K562 (cell line): ENCODE data around the gene MAGEB4. TPM values are rescaled to one million over a fixed set of nuclear protein-coding genes. Genes with fewer than 3 reads are reported as not detected.

Experiments
- CSDE1 ChIP-seq, 2 experiments: fragments of 450-650 bp; IDR thresholded peaks; 2 replicates each; pipeline ENCODE4 v1.6.1; 2016; ENCODE audit warnings: mild to moderate bottlenecking in 1 of 2
- KDM2B ChIP-seq: fragments of 250-450 bp; sonication (Bioruptor Pico); IDR thresholded peaks from 2 replicates; pipeline ENCODE4 v1.8.0; 2021; ENCODE audit warnings: mild to moderate bottlenecking, moderate library complexity
- KLF10 ChIP-seq: fragments of 250-450 bp; sonication (Bioruptor Pico); IDR thresholded peaks from 2 replicates; pipeline ENCODE4 v1.6.1; 2021; ENCODE audit warnings: matching md5 sums
- NEUROD1 ChIP-seq: fragments of 150-350 bp; IDR thresholded peaks from 2 replicates; pipeline ENCODE4 v1.6.1; 2014; ENCODE audit warnings: borderline replicate concordance, low read length, low read depth; ENCODE audit not compliant: partially characterized antibody
- NR2C1 ChIP-seq, 2 experiments: fragments of 450-650 bp; IDR thresholded peaks; 2 replicates each; pipeline ENCODE4 v1.6.1; 2017; ENCODE audit warnings: mild to moderate bottlenecking in 2 of 2, antibody characterized with exemption in 1 of 2, inconsistent platforms in 1 of 2, missing compliant biosample characterization in 1 of 2, missing genetic modification characterization in 1 of 2
- PCBP2 ChIP-seq: fragments of 200-400 bp; formaldehyde crosslinking; IDR thresholded peaks from 2 replicates; pipeline ENCODE4 v1.6.1; 2018; ENCODE audit warnings: low read length, low read depth, mild to moderate bottlenecking, moderate library complexity; ENCODE audit not compliant: poor library complexity, severe bottlenecking
- TAF1 ChIP-seq: IDR thresholded peaks from 2 replicates; pipeline ENCODE4 v1.6.1; 2011; ENCODE audit warnings: mild to moderate bottlenecking, low read length, moderate library complexity; ENCODE audit not compliant: insufficient read depth, control insufficient read depth, severe bottlenecking; ENCODE audit errors: extremely low read depth
- WHSC1 ChIP-seq: IDR thresholded peaks from one replicate; pipeline ENCODE4 v1.6.1; 2012; ENCODE audit warnings: low read length, control low read depth, inconsistent platforms
- ZNF134 ChIP-seq: fragments of 250-450 bp; sonication (Bioruptor Pico); conservative IDR thresholded peaks from 2 replicates; pipeline ENCODE4 v1.4.0; 2020
- polyA plus RNA-seq, 8 experiments: library from polyadenylated mRNA; depleted of rRNA in 4 of 8; stranded (reverse) in 5 of 8; unstranded in 3 of 8; fragments of >200 nt; fragmentation: Nextera tagmentation in 2 of 8; fragmentation: Illumina TruSeq in 1 of 8; extraction: Ambion mirVana in 2 of 8; extraction: Trizol in 1 of 8; gene quantifications; 2 replicates each; pipeline versions ENCODE4 v1.2.1 to v1.2.3, GENCODE V29; 2011 to 2014; ENCODE audit warnings: inconsistent platforms in 1 of 8, missing spikeins in 1 of 8
- total RNA-seq, 7 experiments: library from RNA; depleted of rRNA in 6 of 7; stranded (reverse); fragments of >200 nt in 6 of 7; fragmentation: Illumina TruSeq in 2 of 7; extraction: Trizol in 2 of 7; gene quantifications; 2 replicates each; pipeline versions ENCODE4 v1.2.1 to v1.2.3, GENCODE V29; 2011 to 2021; ENCODE audit warnings: low replicate concordance in 1 of 7
- TF ChIP-seq, protein P1 (sequence below), 3 experiments: fragments of 200-800 bp in 1 of 3; sonication (Bioruptor generic) in 1 of 3; sonication (generic) in 1 of 3; formaldehyde crosslinking in 1 of 3; IDR thresholded peaks; 2 replicates each; pipeline versions ENCODE4 v1.6.1 to v1.8.0; 2016 to 2022; ENCODE audit warnings: mild to moderate bottlenecking in 2 of 3, missing compliant biosample characterization in 2 of 3, missing genetic modification characterization in 2 of 3, missing genetic modification reagents in 1 of 3
- TF ChIP-seq, protein P2 (sequence below): sonication (generic); formaldehyde crosslinking; IDR thresholded peaks from 2 replicates; pipeline ENCODE4 v1.8.0; 2022; ENCODE audit warnings: mild to moderate bottlenecking, missing genetic modification reagents
- TF ChIP-seq, protein P3 (sequence below): fragments of 450-650 bp; IDR thresholded peaks from 2 replicates; pipeline ENCODE4 v1.6.1; 2014; ENCODE audit warnings: low read depth, mild to moderate bottlenecking, moderate library complexity, borderline replicate concordance
- TF ChIP-seq, protein P4 (sequence below), 3 experiments: fragments of 200-800 bp in 1 of 3; fragments of 250-450 bp in 1 of 3; fragments of 450-650 bp in 1 of 3; sonication (Bioruptor Pico) in 1 of 3; sonication (Bioruptor generic) in 1 of 3; formaldehyde crosslinking in 1 of 3; IDR thresholded peaks; 2 replicates each; pipeline versions ENCODE4 v1.6.1 to v1.8.0; 2016 to 2022; ENCODE audit warnings: mild to moderate bottlenecking in 2 of 3, missing genetic modification characterization in 2 of 3, missing compliant biosample characterization in 1 of 3, moderate library complexity in 1 of 3
- TF ChIP-seq, protein P5 (sequence below): fragments of 450-650 bp; IDR thresholded peaks from 2 replicates; pipeline ENCODE4 v1.6.1; 2016; ENCODE audit warnings: antibody characterized with exemption
- TF ChIP-seq, protein P6 (sequence below): fragments of 250-450 bp; sonication (Bioruptor Pico); IDR thresholded peaks from 2 replicates; pipeline ENCODE4 v1.4.0; 2020; ENCODE audit warnings: mild to moderate bottlenecking

MAGEB4 gene
- total and polyA plus RNA-seq, 9 of the 15 experiments (the other 6 are each of a cell fraction or from before 2014, with no cell fraction given) = 0.04 to 0.09 (median 0.06) TPM; not detected in 6

DNA sequence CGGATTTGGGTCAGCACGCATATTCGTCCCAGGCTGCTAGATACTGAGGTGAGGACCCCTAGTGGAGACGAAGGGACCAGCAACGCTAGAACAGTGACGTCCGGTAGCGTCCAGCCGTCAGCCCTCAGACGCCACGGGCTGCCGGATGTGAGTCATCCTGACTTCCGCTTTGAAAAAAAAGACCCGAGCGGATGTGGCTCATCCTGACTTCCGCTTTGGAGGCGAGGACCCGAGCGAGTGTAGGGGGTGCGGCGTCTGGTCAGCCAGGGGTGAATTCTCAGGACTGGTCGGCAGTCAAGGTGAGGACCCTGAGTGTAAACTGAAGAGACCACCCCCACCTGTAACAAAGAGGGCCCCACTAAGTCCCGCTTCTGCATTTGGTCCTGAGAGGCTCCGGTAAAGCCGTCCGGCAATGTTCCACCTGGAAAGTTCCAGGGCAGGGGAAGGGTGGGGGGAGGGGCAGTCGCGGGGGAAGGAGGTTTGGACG lies 26.4 kb upstream of the MAGEB4 start, which contains the start of gene MAGEB2 (continued):
- TF ChIP-seq, protein P1, sequence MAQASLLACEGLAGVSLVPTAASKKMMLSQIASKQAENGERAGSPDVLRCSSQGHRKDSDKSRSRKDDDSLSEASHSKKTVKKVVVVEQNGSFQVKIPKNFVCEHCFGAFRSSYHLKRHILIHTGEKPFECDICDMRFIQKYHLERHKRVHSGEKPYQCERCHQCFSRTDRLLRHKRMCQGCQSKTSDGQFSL (CRISPR knock-in tag; IDR thresholded peaks at IDR 0.05) = no peak
- TF ChIP-seq, protein P1 (tag; IDR thresholded peaks at IDR 0.05) = no peak
- TF ChIP-seq ZNF134 (CRISPR knock-in tag) (no peak), KLF10 (no peak), NR2C1 (IDR thresholded peaks at IDR 0.05) (no peak), NR2C1 (tag; IDR thresholded peaks at IDR 0.05) (no peak), WHSC1 (no peak), PCBP2 (no peak), TAF1 (peak; percentile 65), KDM2B (CRISPR knock-in tag) (no peak), CSDE1 (IDR thresholded peaks at IDR 0.05) (no peak), NEUROD1 (no peak)
- TF ChIP-seq, protein P2, sequence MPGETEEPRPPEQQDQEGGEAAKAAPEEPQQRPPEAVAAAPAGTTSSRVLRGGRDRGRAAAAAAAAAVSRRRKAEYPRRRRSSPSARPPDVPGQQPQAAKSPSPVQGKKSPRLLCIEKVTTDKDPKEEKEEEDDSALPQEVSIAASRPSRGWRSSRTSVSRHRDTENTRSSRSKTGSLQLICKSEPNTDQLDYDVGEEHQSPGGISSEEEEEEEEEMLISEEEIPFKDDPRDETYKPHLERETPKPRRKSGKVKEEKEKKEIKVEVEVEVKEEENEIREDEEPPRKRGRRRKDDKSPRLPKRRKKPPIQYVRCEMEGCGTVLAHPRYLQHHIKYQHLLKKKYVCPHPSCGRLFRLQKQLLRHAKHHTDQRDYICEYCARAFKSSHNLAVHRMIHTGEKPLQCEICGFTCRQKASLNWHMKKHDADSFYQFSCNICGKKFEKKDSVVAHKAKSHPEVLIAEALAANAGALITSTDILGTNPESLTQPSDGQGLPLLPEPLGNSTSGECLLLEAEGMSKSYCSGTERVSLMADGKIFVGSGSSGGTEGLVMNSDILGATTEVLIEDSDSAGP (CRISPR knock-in tag) = no peak
- TF ChIP-seq, protein P3, sequence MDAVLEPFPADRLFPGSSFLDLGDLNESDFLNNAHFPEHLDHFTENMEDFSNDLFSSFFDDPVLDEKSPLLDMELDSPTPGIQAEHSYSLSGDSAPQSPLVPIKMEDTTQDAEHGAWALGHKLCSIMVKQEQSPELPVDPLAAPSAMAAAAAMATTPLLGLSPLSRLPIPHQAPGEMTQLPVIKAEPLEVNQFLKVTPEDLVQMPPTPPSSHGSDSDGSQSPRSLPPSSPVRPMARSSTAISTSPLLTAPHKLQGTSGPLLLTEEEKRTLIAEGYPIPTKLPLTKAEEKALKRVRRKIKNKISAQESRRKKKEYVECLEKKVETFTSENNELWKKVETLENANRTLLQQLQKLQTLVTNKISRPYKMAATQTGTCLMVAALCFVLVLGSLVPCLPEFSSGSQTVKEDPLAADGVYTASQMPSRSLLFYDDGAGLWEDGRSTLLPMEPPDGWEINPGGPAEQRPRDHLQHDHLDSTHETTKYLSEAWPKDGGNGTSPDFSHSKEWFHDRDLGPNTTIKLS = no peak
- TF ChIP-seq, protein P4, sequence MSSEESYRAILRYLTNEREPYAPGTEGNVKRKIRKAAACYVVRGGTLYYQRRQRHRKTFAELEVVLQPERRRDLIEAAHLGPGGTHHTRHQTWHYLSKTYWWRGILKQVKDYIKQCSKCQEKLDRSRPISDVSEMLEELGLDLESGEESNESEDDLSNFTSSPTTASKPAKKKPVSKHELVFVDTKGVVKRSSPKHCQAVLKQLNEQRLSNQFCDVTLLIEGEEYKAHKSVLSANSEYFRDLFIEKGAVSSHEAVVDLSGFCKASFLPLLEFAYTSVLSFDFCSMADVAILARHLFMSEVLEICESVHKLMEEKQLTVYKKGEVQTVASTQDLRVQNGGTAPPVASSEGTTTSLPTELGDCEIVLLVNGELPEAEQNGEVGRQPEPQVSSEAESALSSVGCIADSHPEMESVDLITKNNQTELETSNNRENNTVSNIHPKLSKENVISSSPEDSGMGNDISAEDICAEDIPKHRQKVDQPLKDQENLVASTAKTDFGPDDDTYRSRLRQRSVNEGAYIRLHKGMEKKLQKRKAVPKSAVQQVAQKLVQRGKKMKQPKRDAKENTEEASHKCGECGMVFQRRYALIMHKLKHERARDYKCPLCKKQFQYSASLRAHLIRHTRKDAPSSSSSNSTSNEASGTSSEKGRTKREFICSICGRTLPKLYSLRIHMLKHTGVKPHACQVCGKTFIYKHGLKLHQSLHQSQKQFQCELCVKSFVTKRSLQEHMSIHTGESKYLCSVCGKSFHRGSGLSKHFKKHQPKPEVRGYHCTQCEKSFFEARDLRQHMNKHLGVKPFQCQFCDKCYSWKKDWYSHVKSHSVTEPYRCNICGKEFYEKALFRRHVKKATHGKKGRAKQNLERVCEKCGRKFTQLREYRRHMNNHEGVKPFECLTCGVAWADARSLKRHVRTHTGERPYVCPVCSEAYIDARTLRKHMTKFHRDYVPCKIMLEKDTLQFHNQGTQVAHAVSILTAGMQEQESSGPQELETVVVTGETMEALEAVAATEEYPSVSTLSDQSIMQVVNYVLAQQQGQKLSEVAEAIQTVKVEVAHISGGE (CRISPR knock-in tag; IDR thresholded peaks at IDR 0.05) = peak in 1 of 3 experiments; percentile 71; a peak in 2 of 6 replicates
- TF ChIP-seq, protein P5, sequence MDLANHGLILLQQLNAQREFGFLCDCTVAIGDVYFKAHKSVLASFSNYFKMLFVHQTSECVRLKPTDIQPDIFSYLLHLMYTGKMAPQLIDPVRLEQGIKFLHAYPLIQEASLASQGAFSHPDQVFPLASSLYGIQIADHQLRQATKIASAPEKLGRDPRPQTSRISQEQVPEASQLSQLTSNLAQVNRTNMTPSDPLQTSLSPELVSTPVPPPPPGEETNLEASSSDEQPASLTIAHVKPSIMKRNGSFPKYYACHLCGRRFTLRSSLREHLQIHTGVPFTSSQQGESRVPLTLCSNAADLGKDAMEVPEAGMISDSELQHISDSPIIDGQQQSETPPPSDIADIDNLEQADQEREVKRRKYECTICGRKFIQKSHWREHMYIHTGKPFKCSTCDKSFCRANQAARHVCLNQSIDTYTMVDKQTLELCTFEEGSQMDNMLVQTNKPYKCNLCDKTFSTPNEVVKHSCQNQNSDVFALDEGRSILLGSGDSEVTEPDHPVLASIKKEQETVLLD = no peak
- TF ChIP-seq, protein P6, sequence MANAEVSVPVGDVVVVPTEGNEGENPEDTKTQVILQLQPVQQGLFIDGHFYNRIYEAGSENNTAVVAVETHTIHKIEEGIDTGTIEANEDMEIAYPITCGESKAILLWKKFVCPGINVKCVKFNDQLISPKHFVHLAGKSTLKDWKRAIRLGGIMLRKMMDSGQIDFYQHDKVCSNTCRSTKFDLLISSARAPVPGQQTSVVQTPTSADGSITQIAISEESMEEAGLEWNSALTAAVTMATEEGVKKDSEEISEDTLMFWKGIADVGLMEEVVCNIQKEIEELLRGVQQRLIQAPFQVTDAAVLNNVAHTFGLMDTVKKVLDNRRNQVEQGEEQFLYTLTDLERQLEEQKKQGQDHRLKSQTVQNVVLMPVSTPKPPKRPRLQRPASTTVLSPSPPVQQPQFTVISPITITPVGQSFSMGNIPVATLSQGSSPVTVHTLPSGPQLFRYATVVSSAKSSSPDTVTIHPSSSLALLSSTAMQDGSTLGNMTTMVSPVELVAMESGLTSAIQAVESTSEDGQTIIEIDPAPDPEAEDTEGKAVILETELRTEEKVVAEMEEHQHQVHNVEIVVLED (CRISPR knock-in tag) = peak; percentile 75
